ENCODE results near the gene TYRP1. TPM values are rescaled to one million over a fixed set of nuclear protein-coding genes. Genes with fewer than 3 reads are reported as not detected.

The TYRP1 gene
- total RNA-seq, 1 donor from 2014 or later = 5.8 TPM

GRCh38 chr9:12656803-12657202, 36.4 kb upstream of the TYRP1 start:
- TF ChIP-seq, protein P1, sequence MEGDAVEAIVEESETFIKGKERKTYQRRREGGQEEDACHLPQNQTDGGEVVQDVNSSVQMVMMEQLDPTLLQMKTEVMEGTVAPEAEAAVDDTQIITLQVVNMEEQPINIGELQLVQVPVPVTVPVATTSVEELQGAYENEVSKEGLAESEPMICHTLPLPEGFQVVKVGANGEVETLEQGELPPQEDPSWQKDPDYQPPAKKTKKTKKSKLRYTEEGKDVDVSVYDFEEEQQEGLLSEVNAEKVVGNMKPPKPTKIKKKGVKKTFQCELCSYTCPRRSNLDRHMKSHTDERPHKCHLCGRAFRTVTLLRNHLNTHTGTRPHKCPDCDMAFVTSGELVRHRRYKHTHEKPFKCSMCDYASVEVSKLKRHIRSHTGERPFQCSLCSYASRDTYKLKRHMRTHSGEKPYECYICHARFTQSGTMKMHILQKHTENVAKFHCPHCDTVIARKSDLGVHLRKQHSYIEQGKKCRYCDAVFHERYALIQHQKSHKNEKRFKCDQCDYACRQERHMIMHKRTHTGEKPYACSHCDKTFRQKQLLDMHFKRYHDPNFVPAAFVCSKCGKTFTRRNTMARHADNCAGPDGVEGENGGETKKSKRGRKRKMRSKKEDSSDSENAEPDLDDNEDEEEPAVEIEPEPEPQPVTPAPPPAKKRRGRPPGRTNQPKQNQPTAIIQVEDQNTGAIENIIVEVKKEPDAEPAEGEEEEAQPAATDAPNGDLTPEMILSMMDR (IDR thresholded peaks at IDR 0.05) = no peak
- H3K4me1 ChIP-seq = no peaks in the 10 kb centered on the region
- intact Hi-C loops (cut with DNase I) = no loop called here
- H3K27ac ChIP-seq = no peak overlapping the region
- H3K9me3 ChIP-seq = no peaks in the 10 kb centered on the region
- no peak overlapping the region for H3K4me3 ChIP-seq
- no peaks in the 10 kb centered on the region for H3K27me3 ChIP-seq (ENCODE audit: low read depth)
- no peaks in the 10 kb centered on the region for H3K36me3 ChIP-seq
- DNase-seq = no peak
- no peak for ATAC-seq

- no peak for DNase-seq
- H3K9me3 ChIP-seq = no peaks in the 10 kb centered on the region
- H3K27ac ChIP-seq = no peak overlapping the region
- intact Hi-C loops (cut with DNase I) = no loop called here
- H3K4me3 ChIP-seq = no peak overlapping the region
- TF ChIP-seq, protein P1 (IDR thresholded peaks at IDR 0.05) = no peak
- H3K27me3 ChIP-seq (ENCODE audit: low read depth) = no peaks in the 10 kb centered on the region
- no peaks in the 10 kb centered on the region for H3K36me3 ChIP-seq
- no peak for ATAC-seq
- no peaks in the 10 kb centered on the region for H3K4me1 ChIP-seq
Observed at GRCh38 chr9:12657233-12657632, 36.0 kb upstream of the TYRP1 start.

- no peak for DNase-seq
- ATAC-seq = no peak
- no peaks in the 10 kb centered on the region for H3K27me3 ChIP-seq (ENCODE audit: low read depth)
- TF ChIP-seq, protein P1 (IDR thresholded peaks at IDR 0.05) = no peak
- intact Hi-C loops (cut with DNase I) = no loop called here
- no peaks in the 10 kb centered on the region for H3K36me3 ChIP-seq
- no peak overlapping the region for H3K27ac ChIP-seq
- H3K4me3 ChIP-seq = no peak overlapping the region
- H3K4me1 ChIP-seq = no peaks in the 10 kb centered on the region
- no peaks in the 10 kb centered on the region for H3K9me3 ChIP-seq
Observed at GRCh38 chr9:12657998-12658397, 35.2 kb upstream of the TYRP1 start.

DNA sequence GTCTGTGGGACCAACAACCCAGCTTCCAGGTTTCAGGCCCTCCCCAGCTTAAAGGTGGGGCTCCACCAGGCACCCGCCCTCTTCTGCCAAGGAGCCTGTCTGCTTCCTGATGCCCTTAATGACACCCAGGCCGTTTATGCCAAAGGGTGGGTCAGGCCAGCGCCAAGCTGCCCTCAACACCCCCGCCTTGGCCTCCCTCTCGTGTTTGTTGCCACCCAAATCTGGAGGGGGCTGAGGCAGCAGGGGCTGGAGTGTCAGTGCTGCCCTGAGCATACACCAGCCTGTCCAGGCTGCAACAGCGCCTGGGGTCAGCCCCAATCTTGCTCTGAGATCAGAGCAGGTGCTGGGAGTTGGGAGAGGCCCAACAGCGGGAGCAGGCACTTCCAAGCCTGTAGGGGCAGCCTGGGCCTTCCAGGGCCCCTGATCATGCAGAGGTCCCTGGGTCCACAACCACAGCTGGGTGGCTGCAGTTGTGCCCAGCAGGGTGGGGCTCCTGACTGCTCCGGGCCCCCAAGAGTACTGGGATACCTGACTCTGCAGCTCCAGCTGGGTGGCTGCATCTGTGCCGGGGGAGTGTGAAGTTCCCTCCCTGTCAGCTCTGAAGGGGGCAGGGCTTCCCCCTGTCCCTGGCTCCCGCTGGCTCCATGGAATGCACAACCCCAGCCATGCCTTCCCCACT, 34.5 kb upstream of the TYRP1 start:
- Histone ChIP-seq H3K27ac (no peak overlapping the region), H3K4me3 (no peak overlapping the region), H3K27me3 (ENCODE audit: low read depth) (no peaks in the 10 kb centered on the region), H3K36me3 (no peaks in the 10 kb centered on the region), H3K4me1 (no peaks in the 10 kb centered on the region), H3K9me3 (no peaks in the 10 kb centered on the region)
- ATAC-seq = peak in 1 of 2 donors; percentile 27
- no peak for DNase-seq
- TF ChIP-seq, protein P1 (IDR thresholded peaks at IDR 0.05) = no peak
- intact Hi-C loops (cut with DNase I) = no loop called here

DNA sequence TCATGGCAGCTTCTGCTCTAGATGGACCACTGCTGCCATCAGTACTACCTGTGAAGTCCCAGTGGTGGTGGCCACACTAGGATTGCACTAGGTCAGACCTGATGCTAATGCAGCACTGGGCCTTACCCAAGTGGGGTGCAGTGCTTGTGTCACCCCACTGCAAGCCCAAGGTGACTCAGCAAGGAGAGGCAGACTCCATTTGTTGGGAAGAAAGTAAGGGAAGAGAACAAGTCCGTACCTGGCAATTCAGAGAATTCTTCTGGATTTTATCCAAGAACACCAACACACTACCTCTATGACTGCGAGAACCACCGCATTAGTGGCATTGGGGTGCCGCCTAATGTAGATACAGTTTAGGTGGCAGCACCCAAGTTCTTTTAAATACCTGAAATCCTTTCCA, 34.0 kb upstream of the TYRP1 start:
- ATAC-seq = no peak
- DNase-seq = no peak
- H3K4me3 ChIP-seq = no peak overlapping the region
- H3K27me3 ChIP-seq (ENCODE audit: low read depth) = no peaks in the 10 kb centered on the region
- intact Hi-C loops (cut with DNase I) = no loop called here
- H3K27ac ChIP-seq = no peak overlapping the region
- TF ChIP-seq, protein P1 (IDR thresholded peaks at IDR 0.05) = no peak
- H3K9me3 ChIP-seq = no peaks in the 10 kb centered on the region
- H3K4me1 ChIP-seq = no peaks in the 10 kb centered on the region
- no peaks in the 10 kb centered on the region for H3K36me3 ChIP-seq
